WTC11 (cell line): Measurements from ENCODE around the gene OLFM2. TPM values are rescaled to one million over a fixed set of nuclear protein-coding genes. Genes with fewer than 3 reads are reported as not detected.

Source experiments
- ATAC-seq: fragments of 200-7000 bp; cut with Tn5 transposase; 2 replicates; pipeline ENCODE4 v1.10.0; 2021; ENCODE audit warnings: mild to moderate bottlenecking, moderate library complexity
- CTCF ChIA-PET: fragments of 300-600 bp; sonication (Branson Sonifier 250); formaldehyde crosslinking; loops from one replicate; lab custom pipeline; 2021; ENCODE audit warnings: antibody characterized with exemption; lab: Charles Lee
- POLR2A ChIA-PET: fragments of 350-600 bp; sonication (Branson Sonifier 250); formaldehyde crosslinking; loops from one replicate; lab custom pipeline; 2021; ENCODE audit warnings: antibody characterized with exemption; lab: Charles Lee
- DNase-seq: peaks from one replicate; pipeline ENCODE4 v3.0.0; 2021; ENCODE audit warnings: low spot score
- H3K27ac Mint-ChIP-seq: 2 replicates; pipeline ENCODE4 v1.8.0; 2021; ENCODE audit warnings: mixed read lengths
- H3K27me3 Mint-ChIP-seq: 2 replicates; pipeline ENCODE4 v1.8.0; 2021; ENCODE audit warnings: low read depth, mild to moderate bottlenecking, moderate library complexity, mixed read lengths
- H3K36me3 Mint-ChIP-seq: 2 replicates; pipeline ENCODE4 v1.8.0; 2021; ENCODE audit warnings: mixed read lengths
- H3K4me1 Mint-ChIP-seq: 2 replicates; pipeline ENCODE4 v1.8.0; 2022; ENCODE audit warnings: mixed read lengths
- H3K4me3 Mint-ChIP-seq: 2 replicates; pipeline ENCODE4 v1.8.0; 2021; ENCODE audit warnings: mild to moderate bottlenecking, moderate library complexity, mixed read lengths
- H3K9me3 Mint-ChIP-seq: 2 replicates; pipeline ENCODE4 v1.8.0; 2021; ENCODE audit warnings: mixed read lengths
- CREB1 ChIP-seq: sonication (generic); formaldehyde crosslinking; IDR thresholded peaks from 2 replicates; pipeline ENCODE4 v1.8.0; 2023; ENCODE audit warnings: mild to moderate bottlenecking, missing genetic modification reagents
- FOXP1 ChIP-seq: sonication (generic); formaldehyde crosslinking; IDR thresholded peaks from 2 replicates; pipeline ENCODE4 v1.8.0; 2022; ENCODE audit warnings: missing genetic modification reagents, mild to moderate bottlenecking, moderate library complexity, borderline replicate concordance
- NFYB ChIP-seq: sonication (generic); formaldehyde crosslinking; conservative IDR thresholded peaks from 2 replicates; pipeline ENCODE4 v1.8.0; 2022; ENCODE audit warnings: low read depth, missing genetic modification reagents
- TEAD1 ChIP-seq: sonication (generic); formaldehyde crosslinking; IDR thresholded peaks from 2 replicates; pipeline ENCODE4 v1.8.0; 2022; ENCODE audit warnings: mild to moderate bottlenecking, missing genetic modification reagents
- ZNF121 ChIP-seq: sonication (generic); formaldehyde crosslinking; IDR thresholded peaks from 2 replicates; pipeline ENCODE4 v1.8.0; 2023; ENCODE audit warnings: missing genetic modification reagents
- ZNF671 ChIP-seq: fragments of 250-450 bp; sonication (Bioruptor Pico); IDR thresholded peaks from 2 replicates; pipeline ENCODE4 v1.8.0; 2021; ENCODE audit warnings: mild to moderate bottlenecking
- total RNA-seq: library from RNA; stranded (reverse); gene quantifications from 3 replicates; pipeline ENCODE4 v1.2.3, GENCODE V29; 2021
- TF ChIP-seq, protein P1 (sequence below): fragments of 250-450 bp; sonication (Bioruptor Pico); IDR thresholded peaks from 2 replicates; pipeline ENCODE4 v2.1.2; 2022; ENCODE audit warnings: mild to moderate bottlenecking, moderate library complexity
- TF ChIP-seq, protein P2 (sequence below): sonication (generic); formaldehyde crosslinking; IDR thresholded peaks from 2 replicates; pipeline ENCODE4 v1.8.0; 2023; ENCODE audit warnings: missing genetic modification reagents
- TF ChIP-seq, protein P3 (sequence below): sonication (generic); formaldehyde crosslinking; conservative IDR thresholded peaks from 2 replicates; pipeline ENCODE4 v1.8.1; 2023; ENCODE audit warnings: mild to moderate bottlenecking, low read depth, missing genetic modification reagents, moderate library complexity
- TF ChIP-seq, protein P4 (sequence below): sonication (generic); formaldehyde crosslinking; IDR thresholded peaks from 2 replicates; pipeline ENCODE4 v1.8.0; 2022; ENCODE audit warnings: mild to moderate bottlenecking, missing genetic modification reagents
- TF ChIP-seq, protein P5 (sequence below): sonication (generic); formaldehyde crosslinking; IDR thresholded peaks from 2 replicates; pipeline ENCODE4 v1.8.1; 2023; ENCODE audit warnings: mild to moderate bottlenecking, missing genetic modification reagents, borderline replicate concordance
- TF ChIP-seq, protein P6 (sequence below): fragments of 250-450 bp; sonication (Bioruptor Pico); conservative IDR thresholded peaks from 2 replicates; pipeline ENCODE4 v1.9.0; 2021; ENCODE audit warnings: mild to moderate bottlenecking
- TF ChIP-seq, protein P7 (sequence below): sonication (generic); formaldehyde crosslinking; IDR thresholded peaks from 2 replicates; pipeline ENCODE4 v1.8.1; 2022; ENCODE audit warnings: low read depth, missing genetic modification reagents, borderline replicate concordance
- TF ChIP-seq, protein P8 (sequence below): sonication (generic); formaldehyde crosslinking; IDR thresholded peaks from 2 replicates; pipeline ENCODE4 v1.8.1; 2022; ENCODE audit warnings: mild to moderate bottlenecking, moderate library complexity, missing genetic modification reagents
- TF ChIP-seq, protein P9 (sequence below): sonication (generic); formaldehyde crosslinking; IDR thresholded peaks from 2 replicates; pipeline ENCODE4 v1.8.0; 2022; ENCODE audit warnings: mild to moderate bottlenecking, missing genetic modification reagents

The OLFM2 gene
- total RNA-seq, 1 experiment from 2014 or later = 66.0 TPM

DNA sequence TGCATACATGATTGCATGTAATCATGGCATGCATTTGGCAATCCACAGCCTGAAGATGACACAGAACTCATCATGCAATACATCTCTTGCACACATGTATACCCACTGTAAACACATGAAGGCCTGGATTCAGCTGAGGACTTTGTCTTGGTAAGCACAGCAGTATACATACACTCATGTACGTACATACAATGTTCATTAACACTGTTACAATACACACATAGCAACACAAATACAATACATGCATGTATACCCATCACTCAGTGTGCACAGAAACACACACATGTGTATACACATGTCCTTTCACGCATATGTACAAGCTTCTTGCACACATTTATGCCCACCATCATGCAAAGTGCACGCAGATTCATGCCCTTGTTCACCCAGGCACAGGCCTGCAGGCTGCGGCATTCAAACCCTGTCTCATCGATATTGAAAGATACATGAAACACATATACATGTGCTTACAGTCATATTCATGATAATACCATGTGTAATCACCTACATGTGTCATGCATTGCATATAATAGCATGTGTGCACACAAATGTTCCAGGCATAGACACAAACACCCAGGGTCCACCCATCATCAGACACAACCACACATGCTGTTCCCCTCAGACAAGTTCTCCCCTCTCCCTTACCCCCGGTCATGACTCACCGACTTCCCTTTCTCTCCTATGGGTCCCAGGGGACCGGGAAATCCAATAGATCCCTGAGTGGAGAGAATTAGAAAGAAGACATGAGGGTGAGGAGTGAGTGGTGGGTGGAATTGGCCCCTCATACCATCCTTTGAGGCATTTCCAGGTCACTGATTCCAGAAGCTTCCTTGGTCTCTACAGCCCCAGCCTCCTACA, 45.3 kb upstream of the OLFM2 start:
- ChIA-PET POLR2A (no interaction called here), CTCF (interaction anchor here (6.2 kb wide), 1 partner anchor 19 kb away, joined by 71 read pairs; no protein-coding TSS in a partner anchor)
- H3K4me1 Mint-ChIP-seq = peaks cover 2% of the 10 kb centered on the region
- H3K36me3 Mint-ChIP-seq = no peaks in the 10 kb centered on the region
- ATAC-seq (no peak), DNase-seq (no peak)
- no peak overlapping the region for H3K4me3 Mint-ChIP-seq
- TF ChIP-seq, protein P1, sequence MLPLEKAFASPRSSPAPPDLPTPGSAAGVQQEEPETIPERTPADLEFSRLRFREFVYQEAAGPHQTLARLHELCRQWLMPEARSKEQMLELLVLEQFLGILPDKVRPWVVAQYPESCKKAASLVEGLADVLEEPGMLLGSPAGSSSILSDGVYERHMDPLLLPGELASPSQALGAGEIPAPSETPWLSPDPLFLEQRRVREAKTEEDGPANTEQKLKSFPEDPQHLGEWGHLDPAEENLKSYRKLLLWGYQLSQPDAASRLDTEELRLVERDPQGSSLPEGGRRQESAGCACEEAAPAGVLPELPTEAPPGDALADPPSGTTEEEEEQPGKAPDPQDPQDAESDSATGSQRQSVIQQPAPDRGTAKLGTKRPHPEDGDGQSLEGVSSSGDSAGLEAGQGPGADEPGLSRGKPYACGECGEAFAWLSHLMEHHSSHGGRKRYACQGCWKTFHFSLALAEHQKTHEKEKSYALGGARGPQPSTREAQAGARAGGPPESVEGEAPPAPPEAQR (CRISPR knock-in tag) = no peak
- no peak for TF ChIP-seq ZNF121
- TF ChIP-seq, protein P2, sequence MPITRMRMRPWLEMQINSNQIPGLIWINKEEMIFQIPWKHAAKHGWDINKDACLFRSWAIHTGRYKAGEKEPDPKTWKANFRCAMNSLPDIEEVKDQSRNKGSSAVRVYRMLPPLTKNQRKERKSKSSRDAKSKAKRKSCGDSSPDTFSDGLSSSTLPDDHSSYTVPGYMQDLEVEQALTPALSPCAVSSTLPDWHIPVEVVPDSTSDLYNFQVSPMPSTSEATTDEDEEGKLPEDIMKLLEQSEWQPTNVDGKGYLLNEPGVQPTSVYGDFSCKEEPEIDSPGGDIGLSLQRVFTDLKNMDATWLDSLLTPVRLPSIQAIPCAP (CRISPR knock-in tag) = no peak
- TF ChIP-seq, protein P3, sequence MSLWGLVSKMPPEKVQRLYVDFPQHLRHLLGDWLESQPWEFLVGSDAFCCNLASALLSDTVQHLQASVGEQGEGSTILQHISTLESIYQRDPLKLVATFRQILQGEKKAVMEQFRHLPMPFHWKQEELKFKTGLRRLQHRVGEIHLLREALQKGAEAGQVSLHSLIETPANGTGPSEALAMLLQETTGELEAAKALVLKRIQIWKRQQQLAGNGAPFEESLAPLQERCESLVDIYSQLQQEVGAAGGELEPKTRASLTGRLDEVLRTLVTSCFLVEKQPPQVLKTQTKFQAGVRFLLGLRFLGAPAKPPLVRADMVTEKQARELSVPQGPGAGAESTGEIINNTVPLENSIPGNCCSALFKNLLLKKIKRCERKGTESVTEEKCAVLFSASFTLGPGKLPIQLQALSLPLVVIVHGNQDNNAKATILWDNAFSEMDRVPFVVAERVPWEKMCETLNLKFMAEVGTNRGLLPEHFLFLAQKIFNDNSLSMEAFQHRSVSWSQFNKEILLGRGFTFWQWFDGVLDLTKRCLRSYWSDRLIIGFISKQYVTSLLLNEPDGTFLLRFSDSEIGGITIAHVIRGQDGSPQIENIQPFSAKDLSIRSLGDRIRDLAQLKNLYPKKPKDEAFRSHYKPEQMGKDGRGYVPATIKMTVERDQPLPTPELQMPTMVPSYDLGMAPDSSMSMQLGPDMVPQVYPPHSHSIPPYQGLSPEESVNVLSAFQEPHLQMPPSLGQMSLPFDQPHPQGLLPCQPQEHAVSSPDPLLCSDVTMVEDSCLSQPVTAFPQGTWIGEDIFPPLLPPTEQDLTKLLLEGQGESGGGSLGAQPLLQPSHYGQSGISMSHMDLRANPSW = no peak
- TF ChIP-seq, protein P4, sequence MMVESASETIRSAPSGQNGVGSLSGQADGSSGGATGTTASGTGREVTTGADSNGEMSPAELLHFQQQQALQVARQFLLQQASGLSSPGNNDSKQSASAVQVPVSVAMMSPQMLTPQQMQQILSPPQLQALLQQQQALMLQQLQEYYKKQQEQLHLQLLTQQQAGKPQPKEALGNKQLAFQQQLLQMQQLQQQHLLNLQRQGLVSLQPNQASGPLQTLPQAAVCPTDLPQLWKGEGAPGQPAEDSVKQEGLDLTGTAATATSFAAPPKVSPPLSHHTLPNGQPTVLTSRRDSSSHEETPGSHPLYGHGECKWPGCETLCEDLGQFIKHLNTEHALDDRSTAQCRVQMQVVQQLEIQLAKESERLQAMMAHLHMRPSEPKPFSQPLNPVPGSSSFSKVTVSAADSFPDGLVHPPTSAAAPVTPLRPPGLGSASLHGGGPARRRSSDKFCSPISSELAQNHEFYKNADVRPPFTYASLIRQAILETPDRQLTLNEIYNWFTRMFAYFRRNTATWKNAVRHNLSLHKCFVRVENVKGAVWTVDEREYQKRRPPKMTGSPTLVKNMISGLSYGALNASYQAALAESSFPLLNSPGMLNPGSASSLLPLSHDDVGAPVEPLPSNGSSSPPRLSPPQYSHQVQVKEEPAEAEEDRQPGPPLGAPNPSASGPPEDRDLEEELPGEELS (CRISPR knock-in tag) = no peak
- TF ChIP-seq, protein P5, sequence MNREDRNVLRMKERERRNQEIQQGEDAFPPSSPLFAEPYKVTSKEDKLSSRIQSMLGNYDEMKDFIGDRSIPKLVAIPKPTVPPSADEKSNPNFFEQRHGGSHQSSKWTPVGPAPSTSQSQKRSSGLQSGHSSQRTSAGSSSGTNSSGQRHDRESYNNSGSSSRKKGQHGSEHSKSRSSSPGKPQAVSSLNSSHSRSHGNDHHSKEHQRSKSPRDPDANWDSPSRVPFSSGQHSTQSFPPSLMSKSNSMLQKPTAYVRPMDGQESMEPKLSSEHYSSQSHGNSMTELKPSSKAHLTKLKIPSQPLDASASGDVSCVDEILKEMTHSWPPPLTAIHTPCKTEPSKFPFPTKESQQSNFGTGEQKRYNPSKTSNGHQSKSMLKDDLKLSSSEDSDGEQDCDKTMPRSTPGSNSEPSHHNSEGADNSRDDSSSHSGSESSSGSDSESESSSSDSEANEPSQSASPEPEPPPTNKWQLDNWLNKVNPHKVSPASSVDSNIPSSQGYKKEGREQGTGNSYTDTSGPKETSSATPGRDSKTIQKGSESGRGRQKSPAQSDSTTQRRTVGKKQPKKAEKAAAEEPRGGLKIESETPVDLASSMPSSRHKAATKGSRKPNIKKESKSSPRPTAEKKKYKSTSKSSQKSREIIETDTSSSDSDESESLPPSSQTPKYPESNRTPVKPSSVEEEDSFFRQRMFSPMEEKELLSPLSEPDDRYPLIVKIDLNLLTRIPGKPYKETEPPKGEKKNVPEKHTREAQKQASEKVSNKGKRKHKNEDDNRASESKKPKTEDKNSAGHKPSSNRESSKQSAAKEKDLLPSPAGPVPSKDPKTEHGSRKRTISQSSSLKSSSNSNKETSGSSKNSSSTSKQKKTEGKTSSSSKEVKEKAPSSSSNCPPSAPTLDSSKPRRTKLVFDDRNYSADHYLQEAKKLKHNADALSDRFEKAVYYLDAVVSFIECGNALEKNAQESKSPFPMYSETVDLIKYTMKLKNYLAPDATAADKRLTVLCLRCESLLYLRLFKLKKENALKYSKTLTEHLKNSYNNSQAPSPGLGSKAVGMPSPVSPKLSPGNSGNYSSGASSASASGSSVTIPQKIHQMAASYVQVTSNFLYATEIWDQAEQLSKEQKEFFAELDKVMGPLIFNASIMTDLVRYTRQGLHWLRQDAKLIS (CRISPR knock-in tag) = no peak
- TF ChIP-seq NFYB (CRISPR knock-in tag) = no peak
- TF ChIP-seq, protein P6, sequence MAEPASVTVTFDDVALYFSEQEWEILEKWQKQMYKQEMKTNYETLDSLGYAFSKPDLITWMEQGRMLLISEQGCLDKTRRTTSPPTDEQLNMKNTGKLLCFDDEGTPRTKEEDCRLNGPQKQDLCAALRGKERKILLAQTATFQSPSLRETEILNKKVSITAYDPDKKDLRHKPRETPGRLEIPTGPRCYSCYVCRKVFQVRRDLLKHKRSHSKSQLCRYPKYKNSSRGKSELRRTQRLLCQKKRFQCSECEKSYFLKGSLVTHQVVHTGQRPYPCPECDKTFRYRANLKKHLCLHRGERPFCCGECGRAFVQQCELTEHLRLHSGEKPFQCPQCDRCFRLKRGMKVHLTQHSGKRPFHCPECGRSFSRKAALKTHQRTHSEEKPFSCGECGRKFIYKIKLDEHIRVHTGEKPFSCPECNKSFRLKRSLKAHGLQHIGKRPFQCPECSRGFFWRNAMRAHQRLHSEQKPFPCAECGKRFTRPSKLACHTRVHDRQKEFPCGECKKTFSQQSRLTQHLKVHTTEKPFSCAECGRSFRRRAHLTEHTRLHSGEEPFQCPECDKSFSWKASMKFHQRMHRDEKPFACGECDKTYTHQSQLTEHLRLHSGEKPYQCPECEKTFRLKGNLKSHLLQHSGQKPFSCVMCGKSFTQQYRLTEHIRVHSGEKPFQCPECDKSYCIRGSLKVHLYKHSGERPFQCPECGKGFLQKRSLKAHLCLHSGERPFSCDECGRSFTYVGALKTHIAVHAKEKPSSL (CRISPR knock-in tag) = no peak
- TF ChIP-seq, protein P7, sequence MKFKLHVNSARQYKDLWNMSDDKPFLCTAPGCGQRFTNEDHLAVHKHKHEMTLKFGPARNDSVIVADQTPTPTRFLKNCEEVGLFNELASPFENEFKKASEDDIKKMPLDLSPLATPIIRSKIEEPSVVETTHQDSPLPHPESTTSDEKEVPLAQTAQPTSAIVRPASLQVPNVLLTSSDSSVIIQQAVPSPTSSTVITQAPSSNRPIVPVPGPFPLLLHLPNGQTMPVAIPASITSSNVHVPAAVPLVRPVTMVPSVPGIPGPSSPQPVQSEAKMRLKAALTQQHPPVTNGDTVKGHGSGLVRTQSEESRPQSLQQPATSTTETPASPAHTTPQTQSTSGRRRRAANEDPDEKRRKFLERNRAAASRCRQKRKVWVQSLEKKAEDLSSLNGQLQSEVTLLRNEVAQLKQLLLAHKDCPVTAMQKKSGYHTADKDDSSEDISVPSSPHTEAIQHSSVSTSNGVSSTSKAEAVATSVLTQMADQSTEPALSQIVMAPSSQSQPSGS (CRISPR knock-in tag) = no peak
- TF ChIP-seq TEAD1 (CRISPR knock-in tag) = no peak
- TF ChIP-seq, protein P8, sequence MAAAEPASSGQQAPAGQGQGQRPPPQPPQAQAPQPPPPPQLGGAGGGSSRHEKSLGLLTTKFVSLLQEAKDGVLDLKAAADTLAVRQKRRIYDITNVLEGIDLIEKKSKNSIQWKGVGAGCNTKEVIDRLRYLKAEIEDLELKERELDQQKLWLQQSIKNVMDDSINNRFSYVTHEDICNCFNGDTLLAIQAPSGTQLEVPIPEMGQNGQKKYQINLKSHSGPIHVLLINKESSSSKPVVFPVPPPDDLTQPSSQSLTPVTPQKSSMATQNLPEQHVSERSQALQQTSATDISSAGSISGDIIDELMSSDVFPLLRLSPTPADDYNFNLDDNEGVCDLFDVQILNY (CRISPR knock-in tag) = no peak
- TF ChIP-seq FOXP1 (CRISPR knock-in tag) = no peak
- TF ChIP-seq ZNF671 (CRISPR knock-in tag) = no peak
- TF ChIP-seq, protein P9, sequence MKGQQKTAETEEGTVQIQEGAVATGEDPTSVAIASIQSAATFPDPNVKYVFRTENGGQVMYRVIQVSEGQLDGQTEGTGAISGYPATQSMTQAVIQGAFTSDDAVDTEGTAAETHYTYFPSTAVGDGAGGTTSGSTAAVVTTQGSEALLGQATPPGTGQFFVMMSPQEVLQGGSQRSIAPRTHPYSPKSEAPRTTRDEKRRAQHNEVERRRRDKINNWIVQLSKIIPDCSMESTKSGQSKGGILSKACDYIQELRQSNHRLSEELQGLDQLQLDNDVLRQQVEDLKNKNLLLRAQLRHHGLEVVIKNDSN (CRISPR knock-in tag) = no peak
- no peak for TF ChIP-seq CREB1
- no peaks in the 10 kb centered on the region for H3K9me3 Mint-ChIP-seq
- no peak overlapping the region for H3K27ac Mint-ChIP-seq
- H3K27me3 Mint-ChIP-seq = no peaks in the 10 kb centered on the region; the same call in 1 of the 2 replicates
